ENCODE measurements around the gene U2SURP.

The U2SURP gene

GRCh38 chr3:142990721-142991120, 10.6 kb upstream of the U2SURP start:
- H3K9me2 ChIP-seq (replicated peaks; ENCODE audit: insufficient read depth, low read length), result no peaks in the 10 kb centered on the region
- H3K4me2 ChIP-seq (ENCODE audit: low read depth, low read length, poor library complexity, severe bottlenecking), result no peak overlapping the region
- no peak overlapping the region for H3K9ac ChIP-seq (ENCODE audit: low read length)
- H3K79me2 ChIP-seq (ENCODE audit: insufficient read depth, low read length), result no peaks in the 10 kb centered on the region
- TF ChIP-seq, protein P1, sequence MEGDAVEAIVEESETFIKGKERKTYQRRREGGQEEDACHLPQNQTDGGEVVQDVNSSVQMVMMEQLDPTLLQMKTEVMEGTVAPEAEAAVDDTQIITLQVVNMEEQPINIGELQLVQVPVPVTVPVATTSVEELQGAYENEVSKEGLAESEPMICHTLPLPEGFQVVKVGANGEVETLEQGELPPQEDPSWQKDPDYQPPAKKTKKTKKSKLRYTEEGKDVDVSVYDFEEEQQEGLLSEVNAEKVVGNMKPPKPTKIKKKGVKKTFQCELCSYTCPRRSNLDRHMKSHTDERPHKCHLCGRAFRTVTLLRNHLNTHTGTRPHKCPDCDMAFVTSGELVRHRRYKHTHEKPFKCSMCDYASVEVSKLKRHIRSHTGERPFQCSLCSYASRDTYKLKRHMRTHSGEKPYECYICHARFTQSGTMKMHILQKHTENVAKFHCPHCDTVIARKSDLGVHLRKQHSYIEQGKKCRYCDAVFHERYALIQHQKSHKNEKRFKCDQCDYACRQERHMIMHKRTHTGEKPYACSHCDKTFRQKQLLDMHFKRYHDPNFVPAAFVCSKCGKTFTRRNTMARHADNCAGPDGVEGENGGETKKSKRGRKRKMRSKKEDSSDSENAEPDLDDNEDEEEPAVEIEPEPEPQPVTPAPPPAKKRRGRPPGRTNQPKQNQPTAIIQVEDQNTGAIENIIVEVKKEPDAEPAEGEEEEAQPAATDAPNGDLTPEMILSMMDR (IDR thresholded peaks at IDR 0.05; ENCODE audit: insufficient read depth, low read length, poor library complexity, severe bottlenecking), result no peak
- TF ChIP-seq EZH2phosphoT487 (conservative IDR thresholded peaks at IDR 0.05; ENCODE audit: low read length), result no peak
- no peaks in the 10 kb centered on the region for H3K36me3 ChIP-seq (ENCODE audit: low read length)
- H3K27me3 ChIP-seq (ENCODE audit: low read length), result no peaks in the 10 kb centered on the region
- H3F3A ChIP-seq (ENCODE audit: insufficient read depth), result no peaks in the 10 kb centered on the region
- no peak overlapping the region for H3K27ac ChIP-seq (ENCODE audit: low read depth, low read length)
- H2AFZ ChIP-seq (ENCODE audit: low read depth, low read length, severe bottlenecking), result no peak overlapping the region
- no peaks in the 10 kb centered on the region for H3K9me3 ChIP-seq (ENCODE audit: insufficient read depth, low read length)
- H3K4me3 ChIP-seq (ENCODE audit: insufficient read depth, low read length, poor library complexity, severe bottlenecking), result no peak overlapping the region
- H4K20me1 ChIP-seq (ENCODE audit: low read depth, low read length), result no peaks in the 10 kb centered on the region

- Histone ChIP-seq H3K9me3 (ENCODE audit: insufficient read depth, low read length) (no peaks in the 10 kb centered on the region), H2AFZ (ENCODE audit: low read depth, low read length, severe bottlenecking) (no peak overlapping the region), H3K79me2 (ENCODE audit: insufficient read depth, low read length) (no peaks in the 10 kb centered on the region), H3K36me3 (ENCODE audit: low read length) (no peaks in the 10 kb centered on the region), H3K9me2 (replicated peaks; ENCODE audit: insufficient read depth, low read length) (no peaks in the 10 kb centered on the region), H3K27me3 (ENCODE audit: low read length) (no peaks in the 10 kb centered on the region), H3K4me3 (ENCODE audit: insufficient read depth, low read length, poor library complexity, severe bottlenecking) (no peak overlapping the region), H3K4me2 (ENCODE audit: low read depth, low read length, poor library complexity, severe bottlenecking) (no peak overlapping the region), H4K20me1 (ENCODE audit: low read depth, low read length) (no peaks in the 10 kb centered on the region), H3F3A (ENCODE audit: insufficient read depth) (no peaks in the 10 kb centered on the region), H3K27ac (ENCODE audit: low read depth, low read length) (no peak overlapping the region), H3K9ac (ENCODE audit: low read length) (no peak overlapping the region)
- TF ChIP-seq, protein P1 (IDR thresholded peaks at IDR 0.05; ENCODE audit: insufficient read depth, low read length, poor library complexity, severe bottlenecking), result no peak
These were observed 9.0 kb upstream of the U2SURP start for GRCh38 chr3:142992323-142992722.

GRCh38 chr3:142993958-142994442, 7.4 kb upstream of the U2SURP start:
- Histone ChIP-seq H3F3A (ENCODE audit: insufficient read depth) (no peaks in the 10 kb centered on the region), H3K4me2 (ENCODE audit: low read depth, low read length, poor library complexity, severe bottlenecking) (no peak overlapping the region), H4K20me1 (ENCODE audit: low read depth, low read length) (no peaks in the 10 kb centered on the region), H2AFZ (ENCODE audit: low read depth, low read length, severe bottlenecking) (no peak overlapping the region), H3K27me3 (ENCODE audit: low read length) (no peaks in the 10 kb centered on the region), H3K27ac (ENCODE audit: low read depth, low read length) (no peak overlapping the region), H3K9me2 (replicated peaks; ENCODE audit: insufficient read depth, low read length) (no peaks in the 10 kb centered on the region), H3K36me3 (ENCODE audit: low read length) (no peaks in the 10 kb centered on the region), H3K4me3 (ENCODE audit: insufficient read depth, low read length, poor library complexity, severe bottlenecking) (no peak overlapping the region), H3K79me2 (ENCODE audit: insufficient read depth, low read length) (no peaks in the 10 kb centered on the region), H3K9ac (ENCODE audit: low read length) (no peak overlapping the region), H3K9me3 (ENCODE audit: insufficient read depth, low read length) (no peaks in the 10 kb centered on the region)
- TF ChIP-seq, protein P1 (IDR thresholded peaks at IDR 0.05; ENCODE audit: insufficient read depth, low read length, poor library complexity, severe bottlenecking), result peak; percentile 64
- no peak for TF ChIP-seq EZH2phosphoT487 (conservative IDR thresholded peaks at IDR 0.05; ENCODE audit: low read length)

Data from SU-DHL-6 (cell line).